ENCODE measurements around the gene LEMD3.

Gene LEMD3

DNA sequence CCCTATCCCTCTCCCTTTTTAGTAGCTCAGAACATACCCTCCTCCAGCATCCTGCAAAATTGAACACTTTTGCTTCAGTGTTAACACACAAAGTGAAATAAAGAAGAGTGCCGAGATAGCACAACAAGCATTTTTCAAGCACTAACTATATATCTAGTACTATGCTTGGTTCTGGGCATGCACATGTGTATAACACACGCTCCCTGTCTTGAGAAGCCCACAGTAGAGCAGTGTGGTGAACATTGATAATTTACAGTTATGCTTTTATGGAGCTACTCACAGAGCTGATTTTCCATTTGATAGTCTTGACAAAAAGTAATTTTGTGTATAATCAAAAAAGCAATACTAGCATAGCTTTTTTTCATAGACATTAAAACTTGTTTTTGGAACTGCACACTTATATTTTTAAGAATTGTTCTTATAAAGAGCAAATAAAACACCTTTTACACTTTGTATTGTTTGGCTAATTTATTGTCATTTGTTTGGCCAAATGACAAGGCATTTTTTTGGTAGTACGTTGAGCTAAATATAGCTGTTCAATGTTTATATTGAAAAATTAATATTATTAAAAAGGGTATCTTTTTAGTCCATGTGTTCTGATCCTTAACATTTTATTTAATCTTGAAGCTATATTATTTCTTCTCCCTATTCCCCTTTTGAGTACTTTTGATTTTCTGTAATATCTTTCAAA lies 39.7 kb downstream of the LEMD3 start:
- DNase-seq (ENCODE audit: low spot score), result no peak

DNA sequence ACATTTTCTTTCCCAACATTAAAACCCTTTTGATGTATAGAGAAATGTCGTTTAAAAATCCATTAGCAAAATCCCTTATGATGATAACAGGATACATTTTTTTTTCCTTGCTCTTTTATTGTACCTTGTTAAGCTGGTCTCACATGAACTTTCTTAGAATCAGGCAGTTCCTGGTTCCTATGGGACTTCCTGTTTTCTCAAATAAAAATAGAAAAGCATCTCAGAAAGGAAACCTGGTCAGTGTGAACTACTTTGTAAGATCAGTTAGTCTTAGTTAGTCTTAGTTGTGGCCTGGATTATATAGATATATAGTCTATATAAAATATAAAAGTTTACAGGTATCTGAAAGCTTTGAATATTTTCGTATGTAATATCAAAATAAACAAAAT lies 40.3 kb downstream of the LEMD3 start:
- DNase-seq (ENCODE audit: low spot score), result no peak

DNA sequence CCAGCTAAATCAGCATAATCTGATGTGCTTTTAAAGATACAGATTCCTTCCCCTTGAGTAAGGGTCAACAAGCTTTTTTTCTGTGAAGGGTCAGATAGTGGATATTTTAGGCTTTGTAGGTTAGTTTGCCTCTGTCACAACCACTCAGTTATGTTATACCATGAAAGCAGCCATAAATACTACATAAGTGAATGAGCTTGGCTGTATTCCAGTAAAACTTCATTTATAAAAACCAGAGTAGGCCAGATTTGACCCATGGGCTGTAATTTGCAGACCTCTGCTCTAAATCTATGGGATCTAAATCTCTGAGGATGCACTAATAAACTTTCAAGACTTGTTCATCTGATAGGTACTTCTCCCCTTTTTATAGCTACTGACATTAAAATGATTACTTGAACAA lies 47.7 kb downstream of the LEMD3 start:
- no peak for DNase-seq (ENCODE audit: low spot score)

DNA sequence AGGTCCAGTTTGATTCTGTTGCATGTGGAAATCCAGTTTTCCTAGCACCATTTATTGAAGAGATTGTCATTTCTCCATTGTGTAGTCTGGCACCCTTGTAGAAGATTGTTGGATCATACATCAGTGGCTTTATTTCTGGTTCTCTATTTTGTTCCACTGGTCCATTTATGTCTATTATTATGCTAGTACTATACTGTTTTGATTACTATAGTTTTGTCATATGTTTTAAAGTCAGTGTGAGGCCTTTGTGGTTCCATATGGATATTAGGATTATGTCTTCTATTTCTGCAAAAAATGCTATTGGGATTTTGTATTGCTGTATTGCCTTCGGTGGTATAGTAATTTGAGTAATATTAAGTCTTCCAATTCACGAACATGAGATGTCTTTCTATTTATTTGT lies 51.4 kb downstream of the LEMD3 start:
- DNase-seq (ENCODE audit: low spot score), result no peak

DNA sequence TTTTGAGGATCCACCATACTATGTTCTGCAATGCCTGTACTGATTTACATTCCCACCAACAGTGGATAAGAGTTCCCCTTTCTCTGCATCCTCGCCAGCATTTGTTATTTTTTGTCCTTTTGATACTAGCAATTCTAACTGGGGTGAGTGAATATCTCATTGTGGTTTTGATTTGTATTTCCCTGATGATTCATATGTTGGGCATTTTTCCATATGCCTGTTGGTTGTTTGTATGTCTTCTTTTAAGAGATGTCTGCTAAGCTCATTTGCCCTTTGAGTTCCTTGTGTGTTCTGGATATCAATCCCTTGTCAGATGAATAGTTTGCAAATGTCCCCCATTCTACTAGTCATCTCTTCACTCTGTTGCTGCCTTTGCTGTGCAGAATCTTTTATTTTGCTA lies 60.1 kb downstream of the LEMD3 start:
- no peak for DNase-seq (ENCODE audit: low spot score)

DNA sequence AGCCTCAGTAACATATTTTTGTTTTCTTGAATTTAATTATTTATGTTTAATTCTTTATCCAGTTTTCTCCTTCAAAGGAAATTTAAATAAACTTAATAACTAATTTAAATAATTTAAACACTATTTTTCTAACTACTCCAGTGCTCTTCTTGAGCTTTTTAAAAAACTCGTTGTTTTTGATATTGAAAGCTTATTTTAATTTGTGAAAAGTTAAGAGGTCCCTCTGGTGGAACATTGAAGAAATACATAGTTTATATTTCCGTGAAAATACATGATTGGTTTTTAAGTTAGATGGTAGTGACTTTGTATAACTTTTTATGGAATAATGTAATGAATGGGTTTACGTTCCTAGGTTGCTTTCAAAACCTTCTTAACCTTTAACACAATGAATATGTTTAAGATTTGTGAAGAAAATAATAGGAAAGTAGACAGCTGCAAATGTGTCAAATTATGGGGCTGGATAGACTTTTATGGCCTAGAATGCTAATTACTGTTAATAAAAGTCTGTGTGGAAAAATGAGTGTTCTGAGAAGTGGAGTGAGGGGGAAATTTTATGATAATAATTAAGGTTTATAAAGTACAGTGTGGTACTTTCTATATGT lies 63.2 kb downstream of the LEMD3 start:
- DNase-seq (ENCODE audit: low spot score), result peak; percentile 59

DNA sequence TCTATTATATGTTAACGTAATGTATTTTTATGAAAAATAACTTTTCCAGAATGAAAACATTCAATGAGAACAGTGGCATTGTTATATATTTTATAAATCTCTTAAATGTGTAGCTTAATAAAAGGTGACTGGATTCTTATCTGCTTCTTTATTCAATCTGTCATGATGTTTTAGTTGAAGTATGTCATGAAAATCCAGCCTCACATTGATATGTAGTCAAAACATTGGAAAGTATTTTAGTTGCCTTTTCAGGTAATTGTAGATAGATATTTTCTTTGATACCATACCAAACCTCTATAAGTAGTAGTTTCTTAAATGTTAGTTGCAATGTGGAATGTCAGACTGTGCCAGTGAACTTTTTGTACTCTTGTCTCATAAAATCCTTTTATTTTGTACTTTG lies 67.8 kb downstream of the LEMD3 start:
- no peak for DNase-seq (ENCODE audit: low spot score)

DNA sequence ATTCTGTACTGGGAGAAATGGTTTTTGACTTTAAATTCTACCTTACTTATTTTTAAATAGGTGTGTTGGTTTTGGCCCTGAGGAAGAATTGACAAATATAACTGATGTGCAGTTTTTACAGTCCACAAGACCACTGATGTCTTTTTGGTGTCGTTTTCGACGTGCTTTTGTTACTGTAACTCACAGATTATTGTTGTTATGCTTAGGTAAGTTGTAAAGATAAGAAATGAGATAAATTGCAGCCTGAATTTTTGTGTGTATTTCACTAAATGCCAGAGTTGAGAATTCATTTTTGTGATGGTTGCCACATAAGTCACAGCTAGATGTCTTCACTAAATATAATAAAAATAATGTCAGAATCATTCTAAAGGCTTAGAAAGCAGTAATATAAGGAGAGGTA lies 69.2 kb downstream of the LEMD3 start:
- no peak for DNase-seq (ENCODE audit: low spot score)

DNA sequence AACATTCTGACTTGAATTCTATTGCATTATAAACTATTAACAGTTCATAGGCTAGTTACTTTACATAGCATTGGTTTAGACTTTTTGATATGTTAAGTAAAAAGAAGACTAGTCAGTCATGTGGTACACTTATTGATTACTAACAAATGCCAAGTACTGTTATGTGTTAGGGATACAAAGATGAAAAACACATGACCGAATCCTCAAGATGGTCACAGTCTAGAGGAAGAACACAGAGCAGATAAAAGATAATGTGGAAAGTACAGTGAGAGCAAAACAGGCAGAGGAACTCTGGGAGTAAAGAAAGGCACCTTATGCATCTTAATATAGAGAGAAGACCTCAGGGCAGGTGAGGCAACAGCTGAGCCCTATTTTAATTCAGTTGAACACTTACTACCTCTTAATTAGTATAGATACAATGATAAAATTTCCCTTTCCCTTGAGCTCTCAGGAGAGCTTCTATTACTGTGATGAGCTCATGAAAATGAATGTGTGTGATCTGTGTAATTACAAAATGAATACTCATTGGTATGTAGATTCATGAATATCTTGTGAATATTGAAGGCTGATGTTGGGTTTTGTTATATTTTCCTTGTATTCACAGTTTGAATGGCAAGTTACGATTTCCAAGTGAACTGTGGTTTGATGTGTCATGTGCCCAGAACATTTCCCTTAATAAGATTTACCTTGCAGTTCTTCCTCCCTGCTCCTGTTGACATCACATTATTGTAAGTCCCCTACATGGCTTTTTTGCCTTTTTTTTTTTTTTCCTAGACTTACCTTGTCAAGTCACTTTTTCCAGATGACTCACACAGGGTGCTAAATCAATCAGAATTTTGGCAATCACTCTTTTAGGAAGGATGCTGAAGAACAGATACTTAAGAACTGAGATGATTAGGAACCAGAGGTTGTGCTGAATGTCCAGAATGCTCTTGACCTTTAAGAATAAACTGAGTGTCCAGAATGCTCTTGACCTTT lies 79.6 kb downstream of the LEMD3 start:
- no peak for DNase-seq (ENCODE audit: low spot score)

DNA sequence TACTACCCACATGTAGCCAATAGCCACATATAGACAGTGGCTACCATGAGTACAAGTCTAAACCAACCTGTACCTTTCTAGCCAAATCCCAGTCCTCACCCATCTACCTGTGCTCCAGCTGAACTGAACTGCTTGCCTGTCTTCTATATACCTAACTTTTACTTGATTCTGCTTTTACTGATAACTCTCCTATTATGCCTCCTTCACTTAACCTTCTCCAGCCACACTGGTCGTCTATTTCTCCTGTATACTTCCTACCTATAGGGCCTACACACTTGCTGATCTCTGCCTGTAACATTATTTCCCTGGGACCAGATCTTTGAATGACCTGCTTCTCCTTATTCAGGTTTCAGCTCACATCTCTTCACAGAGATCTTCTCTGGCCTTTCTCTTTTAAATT lies 83.1 kb downstream of the LEMD3 start:
- DNase-seq (ENCODE audit: low spot score), result no peak

DNA sequence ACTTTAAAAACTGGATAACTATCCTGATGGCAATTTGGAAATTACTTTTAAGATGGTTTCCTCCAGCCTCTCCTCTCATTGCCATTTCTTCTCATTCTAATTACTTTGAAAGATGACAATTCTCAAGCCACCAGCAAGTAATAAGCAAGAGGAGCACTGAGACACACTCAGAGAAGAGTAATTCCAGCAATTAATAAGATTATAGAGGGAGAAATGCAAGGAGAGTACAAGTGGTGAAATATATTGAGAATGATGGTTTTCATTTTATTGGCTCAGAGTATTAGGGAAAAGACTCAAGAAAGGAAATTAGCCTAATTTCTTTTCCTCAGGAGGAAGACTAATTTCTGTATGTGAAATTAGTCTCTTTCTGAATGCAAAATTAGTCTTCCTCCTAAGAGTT lies 88.6 kb downstream of the LEMD3 start:
- no peak for DNase-seq (ENCODE audit: low spot score)

DNA sequence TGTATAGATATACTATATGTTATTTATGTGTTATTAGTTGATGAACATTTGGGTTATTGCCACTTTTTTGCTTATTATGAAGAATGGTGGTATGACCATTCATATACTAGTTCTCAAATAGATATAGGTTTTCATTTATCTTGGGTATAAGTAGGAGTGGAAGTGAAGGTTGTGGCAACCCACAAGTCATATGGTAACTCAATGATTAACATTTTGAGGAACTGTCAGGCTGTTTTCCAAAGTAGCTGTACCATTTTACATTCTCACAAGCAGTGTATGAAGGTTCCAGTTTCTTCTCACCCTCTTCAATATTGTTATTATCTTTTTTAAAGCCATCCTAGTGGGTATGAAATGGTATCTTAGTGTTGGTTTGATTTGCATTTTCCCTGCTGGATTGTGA lies 90.1 kb downstream of the LEMD3 start:
- DNase-seq (ENCODE audit: low spot score), result no peak

DNA sequence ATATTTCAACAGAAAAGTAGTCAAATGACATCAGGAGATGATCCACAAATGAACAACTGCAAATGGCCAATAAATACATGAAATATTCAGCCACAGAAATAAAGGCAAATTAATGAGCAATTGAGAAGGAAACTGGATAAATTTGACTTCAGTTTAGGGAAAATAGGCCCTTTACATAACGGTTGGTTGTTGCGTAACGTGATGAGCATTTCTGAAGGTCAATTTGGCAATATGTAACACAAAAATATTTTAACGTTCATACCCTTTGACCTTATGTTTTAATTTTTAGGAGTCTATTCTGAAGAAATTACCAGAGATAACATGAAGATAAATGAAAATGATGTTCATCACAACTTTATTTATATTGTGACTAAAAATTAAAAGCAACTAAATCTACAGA lies 94.4 kb downstream of the LEMD3 start:
- DNase-seq (ENCODE audit: low spot score), result no peak

DNA sequence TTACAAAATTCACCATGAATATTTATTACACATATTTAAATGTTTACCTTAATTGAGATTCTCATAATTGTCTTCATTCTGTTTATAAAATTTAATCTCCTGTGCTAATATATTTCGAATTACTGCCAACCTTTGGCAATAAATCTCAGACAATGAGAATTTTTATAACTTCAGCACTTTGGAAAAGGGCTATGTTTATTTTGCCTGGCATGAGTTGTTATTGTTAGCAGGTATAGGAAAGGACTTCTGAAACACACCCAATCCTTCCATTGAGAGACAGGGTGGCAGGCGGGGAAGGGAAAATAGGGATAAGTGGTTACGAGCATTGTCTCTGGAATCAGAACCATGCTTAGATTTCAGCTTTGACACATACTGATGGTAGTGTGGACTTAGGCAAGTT lies 97.0 kb downstream of the LEMD3 start:
- DNase-seq (ENCODE audit: low spot score), result no peak

DNA sequence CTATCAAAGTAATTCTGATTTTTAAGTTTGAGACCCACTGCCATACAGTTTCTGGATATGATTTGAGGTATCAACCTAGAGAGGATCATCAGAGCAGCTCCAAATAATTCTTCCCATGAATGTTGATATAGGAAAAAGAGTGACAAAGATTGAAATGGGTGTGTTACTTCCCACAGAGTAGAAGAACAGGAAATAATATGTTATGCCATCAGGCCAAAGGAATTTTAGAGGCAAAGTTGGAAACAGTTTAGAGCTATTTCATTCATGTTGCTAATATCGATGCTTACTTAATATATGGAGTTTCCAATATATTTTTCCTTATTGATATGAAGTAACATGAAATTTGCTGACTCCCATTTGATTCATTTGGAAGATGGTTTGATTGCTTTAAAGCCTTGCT lies 100.2 kb downstream of the LEMD3 start:
- no peak for DNase-seq (ENCODE audit: low spot score)

DNA sequence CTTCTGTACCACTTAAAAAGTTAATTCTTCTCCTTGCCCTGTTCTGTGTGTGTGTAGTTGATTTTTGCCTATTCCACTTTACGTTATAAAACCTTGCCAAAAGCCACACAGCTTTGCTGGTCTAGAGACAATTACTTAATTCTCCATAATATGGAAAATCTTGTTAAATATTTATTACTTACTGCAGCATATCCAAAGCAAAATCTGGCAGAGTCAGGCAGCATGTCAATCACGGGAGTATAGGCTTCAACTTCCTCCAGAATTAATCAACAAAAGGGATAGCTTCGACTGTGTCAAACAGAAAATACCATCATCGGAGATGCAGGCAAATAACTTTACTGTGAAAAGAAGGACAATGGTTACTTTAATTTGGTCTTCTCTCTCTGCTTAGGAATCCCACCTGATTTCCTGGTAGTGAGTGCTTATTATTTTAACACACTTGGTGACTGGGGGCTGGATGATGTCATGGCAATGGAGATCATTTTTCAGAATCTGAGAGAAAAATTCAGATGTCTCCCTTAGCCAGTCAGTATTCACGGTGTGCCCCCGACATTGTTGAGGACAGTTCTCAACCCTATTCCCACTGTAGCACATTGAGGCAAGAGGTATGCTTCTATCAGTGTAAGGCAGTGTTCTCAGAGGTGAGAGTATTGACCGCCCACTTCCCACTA lies 105.4 kb downstream of the LEMD3 start:
- DNase-seq (ENCODE audit: low spot score), result no peak

DNA sequence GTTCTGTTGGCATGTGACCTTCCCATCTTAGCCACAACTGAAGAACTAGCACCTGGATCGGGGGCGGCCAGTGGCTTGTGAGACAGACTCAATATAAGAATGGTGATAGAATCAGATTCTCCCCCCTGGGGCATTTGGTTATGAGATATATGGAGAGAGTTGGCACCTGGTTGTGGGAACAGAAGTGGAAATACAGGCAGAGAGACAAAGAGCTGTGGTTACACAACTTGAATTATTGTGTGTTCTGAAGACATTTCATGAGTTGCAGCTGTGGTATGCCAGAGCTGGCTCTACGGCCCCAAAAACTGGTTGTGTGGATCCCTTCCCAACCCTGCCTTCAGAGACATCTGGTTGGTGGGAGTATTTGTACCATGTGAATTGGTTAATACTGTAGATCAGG lies 106.2 kb downstream of the LEMD3 start:
- DNase-seq (ENCODE audit: low spot score), result no peak

DNA sequence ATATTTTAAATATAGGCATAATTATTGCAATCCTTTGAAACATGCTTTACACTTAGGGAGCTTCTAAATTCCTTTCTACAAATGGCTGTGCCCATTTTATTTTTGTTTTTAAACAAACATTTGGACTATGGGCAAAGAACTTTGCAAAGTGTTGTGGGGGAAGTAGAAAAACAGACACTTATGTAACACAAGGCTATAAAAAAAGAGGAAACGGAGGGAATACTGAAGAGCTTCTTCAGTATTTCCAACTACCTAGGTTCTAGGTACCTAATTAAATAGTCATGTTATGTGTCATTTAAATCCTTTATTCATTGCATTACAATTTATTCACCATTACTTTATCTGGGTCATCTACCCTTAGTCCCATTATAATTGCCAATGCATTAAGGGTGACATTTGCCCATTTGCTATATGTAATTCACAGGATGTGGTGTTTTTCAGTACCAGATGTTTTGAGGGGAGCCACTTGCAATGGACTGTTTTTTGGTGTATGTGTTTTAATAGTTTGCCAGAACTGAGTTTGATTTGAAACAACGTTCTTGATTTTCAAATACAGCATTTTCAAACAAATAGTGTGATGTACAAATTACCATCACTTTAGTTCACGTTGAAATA lies 107.6 kb downstream of the LEMD3 start:
- DNase-seq (ENCODE audit: low spot score), result no peak

DNA sequence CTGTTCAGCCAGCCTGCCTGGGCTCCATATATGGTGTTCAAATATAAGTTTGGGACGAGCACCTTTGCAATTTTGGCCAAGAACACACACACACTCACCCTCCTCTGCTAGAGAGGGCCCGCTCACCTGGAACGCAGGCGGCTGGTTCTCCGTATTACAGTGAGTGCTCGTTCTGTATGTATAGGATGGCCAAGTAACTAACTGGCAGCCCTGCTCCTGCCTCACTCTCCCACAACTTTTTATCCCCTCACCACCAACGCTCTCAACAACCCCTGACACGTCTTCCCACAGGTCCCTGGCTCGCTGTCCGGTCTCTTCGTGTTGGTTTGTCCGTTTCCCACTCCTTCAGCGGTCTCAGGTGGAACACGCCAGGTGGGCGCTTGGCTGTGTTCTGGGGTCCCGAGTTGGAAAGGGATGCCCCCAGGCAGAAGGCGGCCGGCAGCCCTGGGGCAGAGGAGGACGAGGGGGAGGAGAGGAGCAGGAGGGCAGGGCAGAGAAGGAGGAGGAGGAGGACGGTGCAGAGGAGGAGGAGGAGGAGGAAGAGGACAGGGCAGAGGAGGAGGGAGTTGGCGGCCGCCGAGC lies 108.7 kb downstream of the LEMD3 start:
- no peak for DNase-seq (ENCODE audit: low spot score)

DNA sequence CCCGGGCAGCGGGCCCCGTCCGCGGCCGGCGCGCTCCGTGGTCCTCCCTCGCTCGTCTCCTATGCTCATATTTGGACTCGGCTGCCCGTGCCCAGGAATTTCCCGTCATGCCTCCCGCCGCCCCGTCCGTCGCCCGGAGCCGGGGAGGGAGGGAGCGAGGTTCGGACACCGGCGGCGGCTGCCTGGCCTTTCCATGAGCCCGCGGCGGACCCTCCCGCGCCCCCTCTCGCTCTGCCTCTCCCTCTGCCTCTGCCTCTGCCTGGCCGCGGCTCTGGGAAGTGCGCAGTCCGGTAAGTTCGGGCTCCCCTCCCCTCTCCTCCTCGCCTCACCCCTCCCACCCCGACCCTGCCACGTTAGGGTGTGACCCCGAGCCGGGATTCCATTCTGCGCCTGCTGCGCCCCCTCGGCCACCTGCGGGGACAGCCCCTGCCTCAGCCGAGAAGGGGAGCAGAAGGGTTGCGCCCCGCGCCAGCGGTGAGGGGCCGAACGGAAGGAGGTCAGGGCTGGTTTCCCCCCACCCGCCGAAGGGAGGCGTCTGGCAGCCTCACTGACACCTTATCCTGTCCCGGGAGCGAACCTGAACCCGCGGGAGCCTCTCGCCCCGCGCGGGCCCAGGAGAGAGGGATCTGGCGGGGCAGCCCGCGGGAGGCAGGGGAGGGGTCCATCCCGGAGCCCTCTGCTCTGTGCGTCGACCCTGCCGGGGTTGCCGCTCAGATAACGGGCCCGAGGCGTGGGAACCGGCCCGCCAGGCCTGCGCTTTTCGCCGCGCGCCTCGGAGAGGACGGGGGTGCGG lies 109.4 kb downstream of the LEMD3 start, which contains the start of gene MSRB3:
Gene MSRB3, plus strand, starts transcription at position 108 of the 793 bp plus-strand sequence. CDS start 29,897 bp downstream, outside the sequence.
- DNase-seq (ENCODE audit: low spot score), result no peak
